ENCODE results near the gene SIRT1.
"Not testable (repeated sequence)": the region's sequence is repeated elsewhere in the genome, so short reads cannot be mapped to it uniquely, and the experiment has no call there.

Gene SIRT1

DNA sequence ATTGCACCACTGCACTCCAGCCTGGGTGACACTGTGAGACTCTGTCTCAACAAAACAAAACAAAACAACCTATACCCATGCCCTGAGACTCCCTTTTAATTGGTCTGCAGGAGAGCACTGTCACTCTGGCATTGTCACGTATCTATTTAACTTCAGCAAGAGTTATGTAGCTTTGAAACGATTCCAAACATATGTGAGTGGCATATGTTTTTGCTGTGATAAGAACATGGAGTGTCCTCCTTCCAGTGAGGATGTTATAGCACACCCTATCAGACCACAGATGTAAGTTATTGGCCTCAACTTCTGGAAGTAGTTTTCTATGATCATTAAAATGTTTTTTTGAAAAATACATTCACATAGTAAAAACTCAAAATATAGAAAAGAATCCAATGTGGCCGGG is 30.9 kb upstream of the SIRT1 start:
- no peak for TF ChIP-seq JUND (IDR thresholded peaks at IDR 0.05; ENCODE audit: low read depth)
- DNase-seq (ENCODE audit: low read depth in 1 of 2, low spot score in 1 of 2) = no peak
- in situ Hi-C loops (cut with HindIII; ENCODE audit: low pct_unique_long_range_greater_than_20kb, low sequenced_read_pairs) = no loop called here

DNA sequence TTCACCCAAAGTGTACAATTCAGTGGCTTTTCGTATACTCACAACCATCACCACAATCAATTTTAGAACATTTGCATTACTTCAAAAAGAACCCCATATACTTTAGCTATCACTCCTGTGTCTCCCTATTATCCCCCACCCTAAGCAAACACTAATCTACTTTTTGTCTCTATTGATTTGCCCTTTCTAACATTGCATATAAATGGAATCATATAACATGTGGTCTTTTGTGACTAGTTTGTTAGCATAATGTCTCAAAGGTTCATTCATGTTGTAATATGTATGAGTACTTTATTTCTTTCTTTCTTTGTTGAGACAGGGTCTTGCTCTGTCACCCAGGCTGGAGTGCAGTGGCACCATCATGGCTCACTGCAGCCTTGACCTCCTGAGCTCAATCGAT is 25.5 kb upstream of the SIRT1 start:
- no peak for TF ChIP-seq JUND (IDR thresholded peaks at IDR 0.05; ENCODE audit: low read depth)
- in situ Hi-C loops (cut with HindIII; ENCODE audit: low pct_unique_long_range_greater_than_20kb, low sequenced_read_pairs) = no loop called here
- DNase-seq (ENCODE audit: low read depth in 1 of 2, low spot score in 1 of 2) = no peak

DNA sequence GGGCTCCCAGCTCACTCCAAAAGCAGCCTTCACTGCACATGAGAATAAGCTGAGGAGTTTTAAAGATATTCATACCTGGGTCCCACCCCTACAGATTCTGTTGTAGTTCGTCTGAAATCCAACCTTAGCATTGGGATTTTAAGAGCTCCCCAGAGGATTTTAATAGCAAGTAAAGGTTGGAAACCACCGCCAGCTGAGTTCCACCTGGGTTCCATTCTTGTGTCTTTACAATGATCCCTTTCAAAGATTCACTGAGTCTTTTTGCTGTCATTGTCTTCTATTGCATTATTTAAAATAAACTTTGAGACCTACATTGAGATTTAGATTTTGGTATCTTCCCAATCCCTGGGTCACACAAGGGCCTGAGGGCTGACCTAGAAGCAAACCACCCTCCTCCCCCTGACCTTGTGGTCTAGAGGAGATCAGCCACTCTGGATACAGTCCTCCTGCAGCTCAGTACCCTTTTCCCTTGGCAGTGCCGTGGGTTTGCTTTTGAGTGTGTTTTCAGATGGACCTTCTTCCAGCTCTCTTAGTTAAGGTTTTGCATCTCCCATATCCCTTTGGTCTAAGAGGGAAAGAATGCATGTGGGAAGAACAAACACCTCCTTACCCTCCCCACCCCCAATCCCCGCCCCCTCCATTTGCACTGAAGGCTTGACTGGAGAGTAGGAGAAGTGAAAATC is 22.6 kb upstream of the SIRT1 start:
- in situ Hi-C loops (cut with HindIII; ENCODE audit: low pct_unique_long_range_greater_than_20kb, low sequenced_read_pairs) = no loop called here
- TF ChIP-seq JUND (IDR thresholded peaks at IDR 0.05; ENCODE audit: low read depth) = no peak
- DNase-seq (ENCODE audit: low read depth in 1 of 2, low spot score in 1 of 2) = no peak

DNA sequence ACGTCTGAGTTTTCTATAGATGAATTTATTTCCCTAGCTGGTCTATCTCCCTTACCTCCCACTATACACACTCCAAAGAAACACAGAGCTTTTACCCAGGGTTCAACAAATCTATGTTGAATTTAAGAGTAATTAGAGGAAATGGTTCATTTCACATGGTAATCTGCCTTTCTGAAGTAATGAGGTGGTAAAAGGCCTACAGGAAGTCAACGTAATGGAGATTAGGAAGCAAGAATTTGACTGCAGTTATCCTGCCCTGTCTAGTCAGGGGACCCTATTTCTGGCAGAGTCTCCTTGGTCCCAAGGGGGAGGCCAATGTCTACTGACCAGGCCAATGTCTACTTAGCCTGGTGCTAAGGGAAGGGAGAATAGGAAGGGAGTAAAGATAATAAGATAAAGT is 21.4 kb upstream of the SIRT1 start:
- no peak for DNase-seq (ENCODE audit: low read depth in 1 of 2, low spot score in 1 of 2)
- no peak for TF ChIP-seq JUND (IDR thresholded peaks at IDR 0.05; ENCODE audit: low read depth)
- in situ Hi-C loops (cut with HindIII; ENCODE audit: low pct_unique_long_range_greater_than_20kb, low sequenced_read_pairs) = no loop called here

DNA sequence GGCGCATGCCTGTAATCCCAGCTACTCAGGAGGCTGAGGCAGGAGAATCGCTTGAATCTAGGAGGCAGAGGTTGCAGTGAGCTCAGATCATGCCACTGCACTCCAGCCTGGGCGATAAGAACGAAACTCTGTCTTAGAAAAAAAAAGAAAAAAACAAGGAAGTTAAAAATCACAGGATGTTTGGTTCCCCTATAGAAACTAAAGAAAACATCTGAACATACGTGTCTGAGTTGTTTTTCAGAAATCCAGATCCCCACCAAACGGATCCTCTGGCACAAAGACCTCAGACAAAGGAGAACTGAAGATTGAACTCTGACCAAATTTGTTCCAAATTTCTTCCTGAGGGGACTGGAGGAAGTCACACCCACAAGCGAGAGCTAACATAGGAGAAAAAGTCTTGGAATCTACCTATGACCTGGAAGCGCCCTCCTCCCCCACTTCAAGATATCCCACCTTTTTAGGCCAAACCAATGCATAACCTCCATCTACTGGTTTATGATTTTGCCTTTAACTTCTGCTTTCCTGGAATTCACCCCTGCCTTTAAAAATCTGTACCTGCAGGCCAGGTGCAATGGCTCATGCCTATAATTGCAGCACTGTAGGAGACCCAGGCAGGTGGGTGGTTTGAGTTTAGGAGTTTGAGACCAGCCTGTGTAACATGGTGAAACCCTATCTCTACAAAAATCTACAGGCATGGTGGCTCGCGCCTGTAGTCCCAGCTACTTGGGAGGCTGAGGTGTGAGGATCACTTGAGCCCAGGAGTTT is 19.7 kb upstream of the SIRT1 start:
- in situ Hi-C loops (cut with HindIII; ENCODE audit: low pct_unique_long_range_greater_than_20kb, low sequenced_read_pairs) = no loop called here
- no peak for TF ChIP-seq JUND (IDR thresholded peaks at IDR 0.05; ENCODE audit: low read depth)
- no peak for DNase-seq (ENCODE audit: low read depth in 1 of 2, low spot score in 1 of 2)

DNA sequence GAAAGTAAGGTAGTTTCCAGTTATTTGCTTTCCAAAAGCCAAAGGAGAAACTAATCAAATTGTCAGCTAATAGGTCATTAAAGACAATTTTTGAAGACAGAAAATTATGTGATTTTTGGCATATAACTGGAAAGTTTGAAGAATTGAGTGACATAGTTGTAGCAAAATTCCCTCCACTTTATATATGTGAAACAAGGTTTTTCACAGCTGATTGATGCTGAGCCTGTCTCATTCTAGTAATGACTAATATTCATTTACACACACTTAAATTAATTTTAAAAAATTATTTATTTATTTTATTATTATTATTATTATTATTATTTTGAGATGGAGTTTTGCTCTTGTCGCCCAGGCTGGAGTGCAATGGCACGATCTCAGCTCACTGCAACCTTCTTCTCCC is 16.3 kb upstream of the SIRT1 start:
- DNase-seq (ENCODE audit: low read depth in 1 of 2, low spot score in 1 of 2) = no peak
- no peak for TF ChIP-seq JUND (IDR thresholded peaks at IDR 0.05; ENCODE audit: low read depth)
- in situ Hi-C loops (cut with HindIII; ENCODE audit: low pct_unique_long_range_greater_than_20kb, low sequenced_read_pairs) = no loop called here

DNA sequence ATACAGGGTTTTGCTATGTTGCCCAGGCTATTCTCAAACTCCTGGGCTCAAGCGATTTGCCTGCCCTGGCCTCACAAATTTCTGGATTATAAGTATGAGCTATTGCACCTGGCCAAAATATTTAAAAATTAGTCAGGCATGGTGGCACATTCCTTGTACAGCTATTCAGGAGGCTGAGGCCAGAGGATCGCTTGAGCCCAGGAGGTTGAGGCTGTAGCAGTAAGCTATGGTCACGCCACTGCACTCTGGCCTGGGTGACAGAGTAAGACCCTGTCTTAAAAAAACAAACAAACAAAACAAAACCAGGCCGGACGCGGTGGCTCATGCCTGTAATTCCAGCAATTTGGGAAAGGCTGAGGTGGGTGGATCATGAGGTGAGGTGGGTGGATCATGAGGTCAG is 14.5 kb upstream of the SIRT1 start:
- TF ChIP-seq JUND (IDR thresholded peaks at IDR 0.05; ENCODE audit: low read depth) = no peak
- in situ Hi-C loops (cut with HindIII; ENCODE audit: low pct_unique_long_range_greater_than_20kb, low sequenced_read_pairs) = no loop called here
- no peak for DNase-seq (ENCODE audit: low read depth in 1 of 2, low spot score in 1 of 2)

DNA sequence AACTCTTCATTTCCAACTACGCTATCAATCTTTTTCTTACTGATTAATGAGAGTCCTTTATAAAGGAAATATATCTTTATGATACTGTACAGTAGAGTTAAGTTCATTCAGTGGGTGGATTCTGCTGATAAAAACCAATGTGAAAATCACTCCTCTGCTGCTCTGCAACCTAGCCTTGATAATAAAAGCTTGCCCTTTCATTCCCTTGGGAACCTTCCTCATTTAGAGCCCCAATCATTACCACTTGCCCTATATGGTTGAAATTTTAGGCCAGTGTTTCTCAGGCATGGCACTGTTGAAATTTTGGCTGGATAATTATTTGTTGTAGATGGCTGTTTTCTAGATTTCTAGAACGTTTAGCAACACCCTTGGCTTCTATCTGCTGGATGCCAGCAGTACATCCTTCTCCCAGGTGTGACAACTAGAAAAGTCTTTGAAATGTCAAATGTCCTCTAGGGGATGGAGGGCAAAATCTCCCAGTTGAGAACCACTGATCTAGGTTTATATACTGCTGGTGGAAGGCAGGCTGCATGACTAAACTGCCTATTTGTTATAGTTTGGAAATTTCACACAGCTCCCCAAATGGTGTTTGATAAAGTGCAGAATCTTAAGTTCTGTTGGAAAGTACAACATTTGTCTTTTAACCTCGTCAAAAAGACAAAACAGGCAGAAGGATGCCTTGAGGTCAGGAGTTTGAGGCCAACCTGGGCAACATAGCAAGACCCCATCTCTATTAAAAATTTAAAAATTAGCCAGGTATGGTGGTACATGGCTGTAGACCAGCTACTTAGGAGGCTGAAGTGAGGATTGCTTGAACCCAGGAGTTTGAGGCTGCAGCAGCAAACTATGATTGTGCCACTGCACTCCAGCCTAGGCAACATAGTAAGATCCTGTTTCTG is 8.9 kb upstream of the SIRT1 start:
- in situ Hi-C loops (cut with HindIII; ENCODE audit: low pct_unique_long_range_greater_than_20kb, low sequenced_read_pairs) = no loop called here
- TF ChIP-seq JUND (IDR thresholded peaks at IDR 0.05; ENCODE audit: low read depth) = no peak
- DNase-seq (ENCODE audit: low read depth in 1 of 2, low spot score in 1 of 2) = no peak

DNA sequence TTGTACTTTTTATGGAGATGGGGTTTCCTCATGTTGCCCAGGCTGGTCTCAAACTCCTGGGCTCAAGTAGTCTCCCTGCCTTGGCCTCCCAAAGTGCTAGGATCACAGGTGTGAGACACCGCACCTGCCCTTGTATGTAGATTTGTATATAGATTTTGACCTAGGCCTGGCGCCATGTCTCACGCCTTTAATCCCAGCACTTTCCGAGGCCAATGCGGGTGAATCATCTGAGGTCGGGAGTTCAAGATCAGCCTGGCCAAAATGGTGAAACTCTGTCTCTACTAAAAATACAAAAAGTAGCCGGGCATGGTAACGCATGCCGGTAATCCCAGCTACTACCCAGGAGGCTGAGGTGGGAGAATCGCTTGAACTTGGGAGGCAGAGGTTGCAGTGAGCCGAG is 7.0 kb upstream of the SIRT1 start:
- in situ Hi-C loops (cut with HindIII; ENCODE audit: low pct_unique_long_range_greater_than_20kb, low sequenced_read_pairs); DNase-seq (ENCODE audit: low read depth in 1 of 2, low spot score in 1 of 2): not testable (repeated sequence)

DNA sequence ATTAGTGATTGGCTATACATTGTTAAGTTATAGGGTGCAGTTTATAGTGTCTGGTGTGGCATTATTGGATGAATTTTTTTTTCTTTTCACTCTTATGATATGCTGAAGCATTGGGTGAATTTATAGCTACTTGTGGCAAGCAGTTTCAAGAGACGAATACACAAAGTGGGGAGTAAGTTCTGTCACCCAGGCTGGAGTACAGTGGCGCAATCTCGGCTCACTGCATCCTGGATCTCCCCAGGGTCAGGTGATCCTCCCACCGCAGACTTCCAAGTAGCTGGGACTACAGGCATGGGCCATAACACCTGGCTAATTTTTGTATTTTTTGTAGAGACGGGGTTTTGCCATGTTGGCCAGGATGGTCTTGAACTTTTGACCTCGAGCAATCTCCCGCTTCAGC is 6.3 kb upstream of the SIRT1 start:
- no peak for TF ChIP-seq JUND (IDR thresholded peaks at IDR 0.05; ENCODE audit: low read depth)
- DNase-seq (ENCODE audit: low read depth in 1 of 2, low spot score in 1 of 2) = no peak
- in situ Hi-C loops (cut with HindIII; ENCODE audit: low pct_unique_long_range_greater_than_20kb, low sequenced_read_pairs) = no loop called here

DNA sequence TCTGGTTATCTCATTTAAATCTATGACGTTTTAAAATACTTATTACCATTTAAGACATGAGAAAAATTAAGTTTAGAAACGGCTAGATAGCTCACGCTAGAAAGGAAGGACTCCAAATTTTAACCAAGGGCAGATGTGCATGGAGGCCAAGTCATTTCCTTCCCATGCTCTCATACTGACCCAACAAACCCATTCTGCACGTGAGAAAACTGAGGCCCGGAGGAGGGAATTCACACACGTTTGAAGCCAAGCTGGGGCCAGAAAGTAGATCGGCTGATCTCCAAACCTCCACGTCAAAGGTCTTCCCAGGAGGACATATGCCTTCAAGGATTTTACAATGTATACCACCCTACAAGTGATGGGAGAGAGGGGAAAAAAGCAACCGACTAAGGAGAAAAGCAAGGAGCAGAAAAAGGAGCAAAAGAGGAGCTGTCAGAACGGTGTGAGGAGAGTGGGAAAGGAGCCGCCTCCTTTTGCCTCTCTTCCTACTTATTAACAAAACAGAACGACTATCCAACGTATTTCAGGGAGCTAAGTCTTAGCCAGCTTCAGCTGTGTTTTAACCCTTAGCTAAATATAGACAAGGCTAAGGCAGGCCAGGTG is 645 bp upstream of the SIRT1 start:
- TF ChIP-seq JUND (IDR thresholded peaks at IDR 0.05; ENCODE audit: low read depth) = no peak
- peak in 1 of 2 experiments; percentile 42 for DNase-seq (ENCODE audit: low read depth in 1 of 2, low spot score in 1 of 2)
- in situ Hi-C loops (cut with HindIII; ENCODE audit: low pct_unique_long_range_greater_than_20kb, low sequenced_read_pairs) = no loop called here

DNA sequence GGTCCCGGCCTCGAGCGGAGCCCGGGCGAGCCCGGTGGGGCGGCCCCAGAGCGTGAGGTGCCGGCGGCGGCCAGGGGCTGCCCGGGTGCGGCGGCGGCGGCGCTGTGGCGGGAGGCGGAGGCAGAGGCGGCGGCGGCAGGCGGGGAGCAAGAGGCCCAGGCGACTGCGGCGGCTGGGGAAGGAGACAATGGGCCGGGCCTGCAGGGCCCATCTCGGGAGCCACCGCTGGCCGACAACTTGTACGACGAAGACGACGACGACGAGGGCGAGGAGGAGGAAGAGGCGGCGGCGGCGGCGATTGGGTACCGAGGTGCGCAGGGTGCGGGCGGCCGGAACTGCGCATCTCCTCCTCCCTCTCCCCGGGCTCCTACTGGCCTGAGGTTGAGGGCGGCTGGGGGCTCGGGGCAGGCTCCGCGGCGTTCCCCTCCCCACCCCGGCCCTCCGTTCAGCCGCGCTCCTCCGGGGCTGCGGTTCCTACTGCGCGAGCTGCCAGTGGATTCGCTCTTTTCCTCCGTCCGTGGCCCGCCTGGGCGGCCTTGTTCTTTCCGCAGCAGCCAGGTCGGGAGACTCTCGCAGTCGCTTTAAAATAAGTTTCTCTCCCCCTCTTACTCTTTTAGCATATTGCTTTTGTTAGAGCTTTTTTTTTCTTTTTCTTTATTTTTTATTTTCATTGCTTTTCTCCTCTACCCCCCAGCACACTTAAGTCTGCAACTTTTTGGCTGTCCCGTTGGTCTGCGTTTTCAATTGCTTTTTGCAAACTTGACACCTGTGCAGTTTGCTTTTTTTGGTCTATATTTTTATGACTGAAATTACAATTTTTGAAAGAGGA is 600 bp downstream of the SIRT1 start:
- in situ Hi-C loops (cut with HindIII; ENCODE audit: low pct_unique_long_range_greater_than_20kb, low sequenced_read_pairs) = no loop called here
- no peak for TF ChIP-seq JUND (IDR thresholded peaks at IDR 0.05; ENCODE audit: low read depth)
- DNase-seq (ENCODE audit: low read depth in 1 of 2, low spot score in 1 of 2) = peak; percentile 88 to 89
